HepG2 (cell line): ENCODE measurements around the gene PGC. TPM values are rescaled to one million over a fixed set of nuclear protein-coding genes. Genes with fewer than 3 reads are reported as not detected.

Experiments
- ATAC-seq: fragments of 200-7000 bp; cut with Tn5 transposase; 3 replicates; pipeline ENCODE4 v1.9.1; 2020; ENCODE audit warnings: mild to moderate bottlenecking, moderate library complexity
- BruUV-seq: library from RNA; stranded (reverse); fragments of 400-500 nt; replicated peaks from 2 replicates; lab custom pipeline; 2021; lab: Mats Ljungman, UMichigan
- CTCF ChIA-PET: fragments of 300-600 bp; formaldehyde crosslinking; extraction: SDS; loops from one replicate; lab custom pipeline; 2021; ENCODE audit warnings: low total read pairs, inconsistent platforms, low intra/inter-chr PET ratio; lab: Yijun Ruan, JAX
- POLR2A ChIA-PET: fragments of 350-600 bp; sonication (Branson Sonifier 250); formaldehyde crosslinking; loops from one replicate; lab custom pipeline; 2020; ENCODE audit warnings: antibody characterized with exemption, inconsistent platforms; lab: Yijun Ruan, JAX
- DNase-seq: peaks from one replicate; pipeline ENCODE4 v3.0.0-alpha.2; 2015; ENCODE audit warnings: low spot score
- FAIRE-seq: peaks from 3 replicates; lab custom pipeline; 2011; peaks lifted over from hg19 to GRCh38; lab: Jason Lieb, UNC
- H2AFZ ChIP-seq: one replicate; pipeline ENCODE4 v1.6.1; 2011; ENCODE audit warnings: low read length, inconsistent platforms
- H3K27ac ChIP-seq: fragments of 300-600 bp; 3 replicates; pipeline ENCODE4 v1.8.0; 2011; ENCODE audit warnings: mixed run types, mild to moderate bottlenecking, mixed read lengths, low read length, inconsistent platforms; ENCODE audit not compliant: insufficient read depth; ENCODE audit errors: extremely low read length
- H3K27me3 ChIP-seq, 2 experiments: fragments of 200-600 bp in 1 of 2; 2 replicates in 1 of 2; 3 replicates in 1 of 2; pipeline versions ENCODE4 v1.6.0 to v1.8.0; 2011; ENCODE audit warnings: low read length in 2 of 2, mild to moderate bottlenecking in 2 of 2, moderate library complexity in 2 of 2, inconsistent platforms in 1 of 2; ENCODE audit not compliant: insufficient read depth in 2 of 2, control insufficient read depth in 1 of 2
- H3K36me3 ChIP-seq, 2 experiments: fragments of 200-600 bp in 1 of 2; replicated peaks in 1 of 2; 2 replicates in 1 of 2; 3 replicates in 1 of 2; pipeline versions ENCODE4 v1.5.1 to v1.8.0; 2011; ENCODE audit warnings: low read length in 2 of 2, inconsistent platforms in 1 of 2; ENCODE audit not compliant: insufficient read depth in 2 of 2, control insufficient read depth in 1 of 2
- H3K4me1 ChIP-seq: 2 replicates; pipeline ENCODE4 v1.5.1; 2012; ENCODE audit warnings: low read length, inconsistent platforms; ENCODE audit not compliant: insufficient read depth
- H3K4me2 ChIP-seq: 2 replicates; pipeline ENCODE4 v1.6.0; 2011; ENCODE audit warnings: low read depth, low read length, inconsistent platforms
- H3K4me3 ChIP-seq, 3 experiments: fragments of 200-600 bp in 1 of 3; sonication (generic), shearing (Covaris generic) in 1 of 3; replicated peaks in 1 of 3; 2 replicates each; pipeline ENCODE4 v1.5.1; 2011 to 2016; ENCODE audit warnings: low read length in 3 of 3, inconsistent platforms in 2 of 3, low read depth in 2 of 3, mild to moderate bottlenecking in 2 of 3, control low read depth in 1 of 3, mixed read lengths in 1 of 3; ENCODE audit not compliant: insufficient read depth in 1 of 3
- H3K79me2 ChIP-seq: one replicate; pipeline ENCODE4 v1.6.1; 2011; ENCODE audit warnings: low read length, inconsistent platforms; ENCODE audit not compliant: insufficient read depth
- H3K9ac ChIP-seq: 2 replicates; pipeline ENCODE4 v1.6.0; 2011; ENCODE audit warnings: mild to moderate bottlenecking, low read depth, low read length, inconsistent platforms; ENCODE audit not compliant: insufficient read depth
- H3K9me3 ChIP-seq: 2 replicates; pipeline ENCODE4 v1.5.1; 2012; ENCODE audit warnings: mild to moderate bottlenecking, low read length
- H4K20me1 ChIP-seq: 2 replicates; pipeline ENCODE4 v1.6.0; 2011; ENCODE audit warnings: inconsistent platforms, mild to moderate bottlenecking, low read length, moderate library complexity; ENCODE audit not compliant: insufficient read depth
- HHEX ChIP-seq: IDR thresholded peaks from 2 replicates; pipeline ENCODE4 v1.6.1; 2016; ENCODE audit warnings: control low read depth
- NCOR1 ChIP-seq: fragments of 200-600 bp; sonication (generic); IDR thresholded peaks from 2 replicates; pipeline ENCODE4 v1.7.0; 2017; ENCODE audit warnings: antibody characterized with exemption, low read length, borderline replicate concordance
- NFIB ChIP-seq: sonication (generic); formaldehyde crosslinking; IDR thresholded peaks from 2 replicates; pipeline ENCODE4 v1.9.0; 2021; ENCODE audit warnings: missing genetic modification reagents, mild to moderate bottlenecking, borderline replicate concordance
- SUZ12 ChIP-seq: fragments of 150-350 bp; IDR thresholded peaks from 2 replicates; pipeline ENCODE4 v1.6.1; 2014; ENCODE audit warnings: low read depth, low read length
- TBX2 ChIP-seq: sonication (generic); formaldehyde crosslinking; IDR thresholded peaks from 2 replicates; pipeline ENCODE4 v1.5.0; 2020; ENCODE audit warnings: missing genetic modification reagents, mild to moderate bottlenecking, borderline replicate concordance
- XBP1 ChIP-seq: sonication (generic); formaldehyde crosslinking; IDR thresholded peaks from 2 replicates; pipeline ENCODE4 v1.5.0; 2020; ENCODE audit warnings: missing genetic modification reagents
- ZNF235 ChIP-seq: sonication (generic); formaldehyde crosslinking; IDR thresholded peaks from 2 replicates; pipeline ENCODE4 v1.8.1; 2023; ENCODE audit warnings: mild to moderate bottlenecking, missing genetic modification reagents, borderline replicate concordance
- ZNF282 ChIP-seq: fragments of 450-650 bp; IDR thresholded peaks from 2 replicates; pipeline ENCODE4 v1.6.1; 2018; ENCODE audit not compliant: partially characterized antibody
- ZNF430 ChIP-seq: sonication (generic); formaldehyde crosslinking; IDR thresholded peaks from 2 replicates; pipeline ENCODE4 v1.9.0; 2021; ENCODE audit warnings: mild to moderate bottlenecking, missing genetic modification reagents
- ZNF777 ChIP-seq: sonication (generic); formaldehyde crosslinking; IDR thresholded peaks from 2 replicates; pipeline ENCODE4 v1.4.0; 2020; ENCODE audit warnings: missing genetic modification reagents
- WGBS: methylation state at CpG from one replicate; pipeline ENCODE4 v1.1.6; 2017; ENCODE audit warnings: low lambda C conversion rate; 5-methylcytosine and 5-hydroxymethylcytosine counted together
- in situ Hi-C: cut with HindIII; loops from 2 replicates; pipeline ENCODE4 v1.10.0; 2017; ENCODE audit warnings: low pct_unique_long_range_greater_than_20kb; ENCODE audit not compliant: extremely low pct_ligation_motif_present
- intact Hi-C: fragments of 100-400 bp; cut with micrococcal nuclease; formaldehyde crosslinking; loops from one replicate; pipeline ENCODE4 v1.10.0; 2022; ENCODE audit not compliant: unreplicated experiment
- polyA plus RNA-seq, 8 experiments: library from polyadenylated mRNA; depleted of rRNA in 3 of 8; stranded (reverse) in 7 of 8; unstranded in 1 of 8; fragments of >200 nt; fragmentation: Illumina TruSeq in 4 of 8; extraction: Trizol in 4 of 8; gene quantifications; 2 replicates each; pipeline versions ENCODE4 v1.2.1 to v1.2.3, GENCODE V29; 2011 to 2016; ENCODE audit warnings: low read depth in 4 of 8, missing spikeins in 1 of 8, mixed read lengths in 1 of 8; ENCODE audit not compliant: insufficient read depth in 1 of 8
- total RNA-seq, 5 experiments: library from RNA; depleted of rRNA; stranded (reverse); fragments of >200 nt; fragmentation: Illumina TruSeq; extraction: Trizol; gene quantifications; 2 replicates each; pipeline ENCODE4 v1.2.3, GENCODE V29; 2016; ENCODE audit warnings: low read depth in 1 of 5
- TF ChIP-seq, protein P1 (sequence below): IDR thresholded peaks from 2 replicates; pipeline ENCODE4 v1.6.1; 2016; ENCODE audit warnings: mild to moderate bottlenecking
- TF ChIP-seq, protein P2 (sequence below): sonication (generic); formaldehyde crosslinking; IDR thresholded peaks from 2 replicates; pipeline ENCODE4 v1.4.0; 2020; ENCODE audit warnings: missing genetic modification reagents, borderline replicate concordance
- TF ChIP-seq, protein P3 (sequence below): sonication (generic); formaldehyde crosslinking; conservative IDR thresholded peaks from 2 replicates; pipeline ENCODE4 v1.8.1; 2023; ENCODE audit warnings: missing genetic modification reagents
- TF ChIP-seq, protein P4 (sequence below): sonication (generic); formaldehyde crosslinking; IDR thresholded peaks from 2 replicates; pipeline ENCODE4 v1.4.0; 2020; ENCODE audit warnings: missing genetic modification reagents

Gene PGC
- total and polyA plus RNA-seq, 2 of the 13 experiments (the other 11 are each of a cell fraction or from before 2014, with no cell fraction given): 426 to 502 TPM

DNA sequence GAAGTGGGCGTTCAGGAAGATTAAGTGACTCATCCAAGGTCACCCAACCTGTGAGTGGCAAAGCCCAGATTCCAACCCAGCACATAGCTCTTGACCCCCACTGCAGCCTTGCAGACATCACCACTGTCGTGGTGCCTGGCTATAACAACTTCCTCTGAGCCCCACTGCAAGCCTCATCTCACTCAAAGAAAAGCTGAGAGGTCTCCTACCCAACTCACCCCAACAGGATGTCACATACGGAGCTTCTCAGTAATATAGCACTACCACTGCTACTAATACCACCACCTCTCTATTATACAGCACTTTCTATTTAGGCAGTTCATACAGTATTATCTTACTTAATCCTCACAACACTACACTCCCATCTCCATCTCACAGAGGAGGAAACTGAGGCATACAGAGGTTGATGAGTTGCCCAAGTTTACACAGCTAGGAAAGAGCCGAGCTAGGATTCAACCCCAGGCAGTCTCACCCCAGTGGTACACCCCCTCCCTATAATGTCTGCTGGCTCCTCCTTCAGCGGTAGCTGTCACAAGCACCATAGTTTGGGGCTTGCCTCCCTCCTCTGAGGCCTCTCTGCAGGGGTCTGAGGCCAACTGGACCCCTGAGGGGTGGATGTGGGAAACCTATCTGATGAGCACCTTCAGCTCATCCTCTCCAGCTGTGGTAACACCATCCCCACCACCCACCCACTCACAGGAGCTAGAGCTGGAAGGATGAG lies 31.2 kb downstream of the PGC start:
- H3K9me3 ChIP-seq: no peaks in the 10 kb centered on the region
- H3K79me2 ChIP-seq: no peaks in the 10 kb centered on the region
- in situ Hi-C loops: loop anchor here (10.0 kb wide), 1 partner anchor 329 kb away; no protein-coding TSS in a partner anchor
- H2AFZ ChIP-seq: no peak overlapping the region
- FAIRE-seq: no peak
- POLR2A ChIA-PET: interaction anchor here (1.0 to 2.7 kb wide), 3 partner anchors 12 to 19 kb away, joined by 3 to 7 read pairs (median 3); no protein-coding TSS in a partner anchor
- no peak for DNase-seq
- intact Hi-C loops: no loop called here
- no peaks in the 10 kb centered on the region; a peak in 1 of 5 replicates for H3K36me3 ChIP-seq
- no peaks in the 10 kb centered on the region for H3K27me3 ChIP-seq
- no peak for ATAC-seq
- H3K4me3 ChIP-seq: no peak overlapping the region
- H3K4me2 ChIP-seq: no peak overlapping the region
- H3K4me1 ChIP-seq: peaks cover 19% of the 10 kb centered on the region
- H3K9ac ChIP-seq: no peak overlapping the region
- CTCF ChIA-PET: no interaction called here
- BruUV-seq: no TSS peak
- H3K27ac ChIP-seq: no peak overlapping the region
- H4K20me1 ChIP-seq: no peaks in the 10 kb centered on the region; the same call in 1 of the 2 replicates
- 88% methylated on average over 5 of the region's 5 CpGs for WGBS
- TF ChIP-seq, protein P1, sequence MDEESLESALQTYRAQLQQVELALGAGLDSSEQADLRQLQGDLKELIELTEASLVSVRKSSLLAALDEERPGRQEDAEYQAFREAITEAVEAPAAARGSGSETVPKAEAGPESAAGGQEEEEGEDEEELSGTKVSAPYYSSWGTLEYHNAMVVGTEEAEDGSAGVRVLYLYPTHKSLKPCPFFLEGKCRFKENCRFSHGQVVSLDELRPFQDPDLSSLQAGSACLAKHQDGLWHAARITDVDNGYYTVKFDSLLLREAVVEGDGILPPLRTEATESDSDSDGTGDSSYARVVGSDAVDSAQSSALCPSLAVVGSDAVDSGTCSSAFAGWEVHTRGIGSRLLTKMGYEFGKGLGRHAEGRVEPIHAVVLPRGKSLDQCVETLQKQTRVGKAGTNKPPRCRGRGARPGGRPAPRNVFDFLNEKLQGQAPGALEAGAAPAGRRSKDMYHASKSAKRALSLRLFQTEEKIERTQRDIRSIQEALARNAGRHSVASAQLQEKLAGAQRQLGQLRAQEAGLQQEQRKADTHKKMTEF (CRISPR knock-in tag): no peak
- TF ChIP-seq ZNF282: no peak
- no peak for TF ChIP-seq NCOR1
- TF ChIP-seq XBP1 (CRISPR knock-in tag): no peak
- no peak for TF ChIP-seq SUZ12
- TF ChIP-seq HHEX (CRISPR knock-in tag): no peak
- no peak for TF ChIP-seq ZNF430 (CRISPR knock-in tag)
- TF ChIP-seq TBX2: no peak
- TF ChIP-seq, protein P2, sequence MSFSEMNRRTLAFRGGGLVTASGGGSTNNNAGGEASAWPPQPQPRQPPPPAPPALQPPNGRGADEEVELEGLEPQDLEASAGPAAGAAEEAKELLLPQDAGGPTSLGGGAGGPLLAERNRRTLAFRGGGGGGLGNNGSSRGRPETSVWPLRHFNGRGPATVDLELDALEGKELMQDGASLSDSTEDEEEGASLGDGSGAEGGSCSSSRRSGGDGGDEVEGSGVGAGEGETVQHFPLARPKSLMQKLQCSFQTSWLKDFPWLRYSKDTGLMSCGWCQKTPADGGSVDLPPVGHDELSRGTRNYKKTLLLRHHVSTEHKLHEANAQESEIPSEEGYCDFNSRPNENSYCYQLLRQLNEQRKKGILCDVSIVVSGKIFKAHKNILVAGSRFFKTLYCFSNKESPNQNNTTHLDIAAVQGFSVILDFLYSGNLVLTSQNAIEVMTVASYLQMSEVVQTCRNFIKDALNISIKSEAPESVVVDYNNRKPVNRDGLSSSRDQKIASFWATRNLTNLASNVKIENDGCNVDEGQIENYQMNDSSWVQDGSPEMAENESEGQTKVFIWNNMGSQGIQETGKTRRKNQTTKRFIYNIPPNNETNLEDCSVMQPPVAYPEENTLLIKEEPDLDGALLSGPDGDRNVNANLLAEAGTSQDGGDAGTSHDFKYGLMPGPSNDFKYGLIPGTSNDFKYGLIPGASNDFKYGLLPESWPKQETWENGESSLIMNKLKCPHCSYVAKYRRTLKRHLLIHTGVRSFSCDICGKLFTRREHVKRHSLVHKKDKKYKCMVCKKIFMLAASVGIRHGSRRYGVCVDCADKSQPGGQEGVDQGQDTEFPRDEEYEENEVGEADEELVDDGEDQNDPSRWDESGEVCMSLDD (CRISPR knock-in tag): no peak
- TF ChIP-seq ZNF777 (CRISPR knock-in tag): no peak
- no peak for TF ChIP-seq ZNF235 (CRISPR knock-in tag)
- TF ChIP-seq, protein P3, sequence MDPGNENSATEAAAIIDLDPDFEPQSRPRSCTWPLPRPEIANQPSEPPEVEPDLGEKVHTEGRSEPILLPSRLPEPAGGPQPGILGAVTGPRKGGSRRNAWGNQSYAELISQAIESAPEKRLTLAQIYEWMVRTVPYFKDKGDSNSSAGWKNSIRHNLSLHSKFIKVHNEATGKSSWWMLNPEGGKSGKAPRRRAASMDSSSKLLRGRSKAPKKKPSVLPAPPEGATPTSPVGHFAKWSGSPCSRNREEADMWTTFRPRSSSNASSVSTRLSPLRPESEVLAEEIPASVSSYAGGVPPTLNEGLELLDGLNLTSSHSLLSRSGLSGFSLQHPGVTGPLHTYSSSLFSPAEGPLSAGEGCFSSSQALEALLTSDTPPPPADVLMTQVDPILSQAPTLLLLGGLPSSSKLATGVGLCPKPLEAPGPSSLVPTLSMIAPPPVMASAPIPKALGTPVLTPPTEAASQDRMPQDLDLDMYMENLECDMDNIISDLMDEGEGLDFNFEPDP (CRISPR knock-in tag): no peak
- TF ChIP-seq, protein P4, sequence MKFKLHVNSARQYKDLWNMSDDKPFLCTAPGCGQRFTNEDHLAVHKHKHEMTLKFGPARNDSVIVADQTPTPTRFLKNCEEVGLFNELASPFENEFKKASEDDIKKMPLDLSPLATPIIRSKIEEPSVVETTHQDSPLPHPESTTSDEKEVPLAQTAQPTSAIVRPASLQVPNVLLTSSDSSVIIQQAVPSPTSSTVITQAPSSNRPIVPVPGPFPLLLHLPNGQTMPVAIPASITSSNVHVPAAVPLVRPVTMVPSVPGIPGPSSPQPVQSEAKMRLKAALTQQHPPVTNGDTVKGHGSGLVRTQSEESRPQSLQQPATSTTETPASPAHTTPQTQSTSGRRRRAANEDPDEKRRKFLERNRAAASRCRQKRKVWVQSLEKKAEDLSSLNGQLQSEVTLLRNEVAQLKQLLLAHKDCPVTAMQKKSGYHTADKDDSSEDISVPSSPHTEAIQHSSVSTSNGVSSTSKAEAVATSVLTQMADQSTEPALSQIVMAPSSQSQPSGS (CRISPR knock-in tag): no peak
- no peak for TF ChIP-seq NFIB (CRISPR knock-in tag)
